GM12801 (cell line): ENCODE data around the gene ZNF773.
"Not testable (repeated sequence)": the region's sequence is repeated elsewhere in the genome, so short reads cannot be mapped to it uniquely, and the experiment has no call there.

ENCODE experiments used
- TF ChIP-seq, protein P1 (sequence below): IDR thresholded peaks from one replicate; pipeline ENCODE4 v1.5.1; 2011; ENCODE audit warnings: control low read depth; ENCODE audit not compliant: insufficient read length; ENCODE audit errors: extremely low read depth

Gene ZNF773

DNA sequence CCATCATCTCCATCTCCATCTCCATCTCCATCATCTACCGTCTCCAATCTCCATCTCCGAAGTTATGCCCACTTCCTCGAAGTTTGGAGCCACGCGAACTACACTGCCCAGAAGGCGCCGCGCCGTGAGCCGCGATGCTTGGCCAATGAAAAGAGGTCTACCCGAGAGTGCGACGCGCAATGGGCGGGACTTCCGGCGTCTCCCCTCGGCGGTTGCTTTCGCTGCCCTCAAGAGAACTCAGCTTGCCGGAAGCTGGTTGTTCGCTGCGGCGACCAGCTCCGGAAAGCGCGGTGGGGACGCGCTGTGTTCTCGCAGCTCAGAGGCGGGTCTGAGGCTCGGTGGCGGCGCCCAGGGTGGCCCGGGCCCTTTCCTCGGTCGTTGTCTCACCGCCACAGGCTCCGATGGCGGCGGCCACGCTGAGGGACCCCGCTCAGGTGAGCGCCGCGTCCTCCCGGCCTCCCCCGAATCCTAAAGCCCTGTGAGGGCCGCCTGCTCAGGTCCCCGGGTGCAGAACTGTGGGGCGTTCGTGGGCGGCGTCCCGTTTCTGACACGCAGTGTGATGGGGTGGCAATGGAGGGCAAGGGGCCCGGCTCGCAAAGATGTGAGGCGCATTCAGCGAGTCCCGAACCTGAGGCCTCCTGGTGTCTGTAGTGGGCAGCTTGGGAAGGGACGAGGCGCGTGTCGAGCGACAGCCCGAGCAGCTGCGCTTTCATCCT is at the start of gene ZNF773:
TSS of gene ZNF773 (plus strand) at position 259 of the 716 bp plus-strand sequence. CDS start at position 402, 143 bp downstream.
- TF ChIP-seq, protein P1, sequence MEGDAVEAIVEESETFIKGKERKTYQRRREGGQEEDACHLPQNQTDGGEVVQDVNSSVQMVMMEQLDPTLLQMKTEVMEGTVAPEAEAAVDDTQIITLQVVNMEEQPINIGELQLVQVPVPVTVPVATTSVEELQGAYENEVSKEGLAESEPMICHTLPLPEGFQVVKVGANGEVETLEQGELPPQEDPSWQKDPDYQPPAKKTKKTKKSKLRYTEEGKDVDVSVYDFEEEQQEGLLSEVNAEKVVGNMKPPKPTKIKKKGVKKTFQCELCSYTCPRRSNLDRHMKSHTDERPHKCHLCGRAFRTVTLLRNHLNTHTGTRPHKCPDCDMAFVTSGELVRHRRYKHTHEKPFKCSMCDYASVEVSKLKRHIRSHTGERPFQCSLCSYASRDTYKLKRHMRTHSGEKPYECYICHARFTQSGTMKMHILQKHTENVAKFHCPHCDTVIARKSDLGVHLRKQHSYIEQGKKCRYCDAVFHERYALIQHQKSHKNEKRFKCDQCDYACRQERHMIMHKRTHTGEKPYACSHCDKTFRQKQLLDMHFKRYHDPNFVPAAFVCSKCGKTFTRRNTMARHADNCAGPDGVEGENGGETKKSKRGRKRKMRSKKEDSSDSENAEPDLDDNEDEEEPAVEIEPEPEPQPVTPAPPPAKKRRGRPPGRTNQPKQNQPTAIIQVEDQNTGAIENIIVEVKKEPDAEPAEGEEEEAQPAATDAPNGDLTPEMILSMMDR, result not testable (repeated sequence)

DNA sequence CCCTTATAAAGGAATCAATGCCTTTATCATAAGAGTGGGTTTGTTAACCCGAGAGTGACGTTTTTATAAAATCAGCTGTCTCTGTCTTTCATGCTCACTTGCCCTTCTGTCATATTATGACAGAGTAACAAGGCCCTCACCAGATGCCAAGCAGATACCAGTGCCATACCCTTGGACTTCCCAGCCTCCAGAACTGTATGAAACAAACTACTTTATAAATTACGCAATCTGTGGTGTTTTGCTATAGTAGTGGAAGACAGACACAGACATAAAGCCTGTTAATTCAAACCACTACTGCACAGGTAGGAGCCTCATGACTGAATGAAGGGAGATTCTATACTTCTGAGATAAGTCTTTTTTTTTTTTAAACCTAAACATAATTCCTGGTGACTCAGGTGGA is 47.4 kb upstream of the ZNF773 start:
- TF ChIP-seq, protein P1, result no peak

DNA sequence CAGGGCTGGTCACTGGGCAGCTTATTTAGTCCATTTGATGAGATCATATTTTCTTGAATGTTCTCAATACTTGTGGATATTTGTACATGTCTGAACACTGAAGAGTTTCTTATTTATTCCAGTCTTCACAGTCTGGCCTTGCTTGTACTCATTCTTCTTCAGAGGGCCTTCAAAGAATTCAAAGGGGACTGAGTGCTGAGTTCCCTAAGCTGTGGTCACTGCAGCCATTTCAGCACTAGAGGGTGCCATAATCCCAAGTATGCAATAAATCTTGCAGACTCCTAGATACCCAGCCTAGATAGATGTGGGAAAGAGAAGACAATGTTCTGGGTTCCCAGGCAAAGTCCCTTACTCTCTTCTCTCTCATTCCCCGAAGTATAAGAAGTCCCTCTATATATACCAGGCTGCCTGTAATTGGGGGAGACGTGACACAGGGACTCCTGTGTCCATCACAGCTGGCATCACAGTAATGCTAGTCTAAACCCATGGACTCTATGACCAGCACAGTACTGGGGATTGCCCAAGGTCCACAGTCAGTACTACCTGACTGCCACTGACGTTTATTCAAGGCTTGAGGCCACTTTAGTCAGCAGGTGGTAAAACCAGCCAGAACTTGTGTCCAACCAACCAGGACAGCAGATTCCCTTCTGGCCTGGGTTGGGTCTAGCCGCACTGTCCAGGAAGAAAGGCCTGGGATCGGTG is 33.9 kb upstream of the ZNF773 start:
- TF ChIP-seq, protein P1, result no peak

DNA sequence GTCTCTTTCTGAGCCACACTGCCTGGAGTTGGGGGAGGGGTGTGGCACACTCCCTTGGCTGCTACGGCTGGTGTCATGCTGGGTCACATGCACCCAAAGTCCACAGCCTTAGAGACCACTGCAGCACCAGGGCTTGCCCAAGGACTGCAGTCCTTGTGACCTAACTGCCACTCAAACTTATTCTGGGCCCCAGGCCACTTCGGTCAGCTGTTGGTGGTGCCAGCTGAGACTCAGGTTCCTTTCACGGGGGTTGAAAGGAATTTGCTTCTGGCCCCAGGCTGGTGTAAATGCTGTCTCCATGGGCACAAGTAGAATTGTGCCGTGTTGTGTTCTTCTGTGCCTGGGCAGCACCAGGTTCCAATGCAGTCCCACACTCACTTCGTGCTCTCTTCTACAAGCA is 33.2 kb upstream of the ZNF773 start:
- TF ChIP-seq, protein P1, result no peak

DNA sequence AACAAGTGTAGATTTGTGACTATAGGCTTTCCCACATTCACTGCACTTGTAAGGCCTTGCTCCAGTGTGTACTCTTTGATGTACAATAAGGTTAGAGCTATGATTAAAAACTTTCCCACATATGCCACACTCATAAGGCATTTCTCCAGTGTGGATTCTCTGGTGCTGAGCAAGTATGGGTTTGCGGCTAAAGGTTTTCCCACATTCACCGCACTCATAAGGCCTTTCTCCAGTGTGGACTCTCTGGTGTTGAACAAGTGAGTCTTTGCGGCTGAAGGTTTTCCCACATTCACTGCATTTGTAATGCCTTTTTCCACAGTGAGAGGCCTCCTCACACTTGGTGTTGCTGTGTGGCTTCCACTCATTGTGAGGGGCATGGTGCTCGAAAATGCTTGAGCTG is 26.1 kb upstream of the ZNF773 start:
- TF ChIP-seq, protein P1, result no peak

DNA sequence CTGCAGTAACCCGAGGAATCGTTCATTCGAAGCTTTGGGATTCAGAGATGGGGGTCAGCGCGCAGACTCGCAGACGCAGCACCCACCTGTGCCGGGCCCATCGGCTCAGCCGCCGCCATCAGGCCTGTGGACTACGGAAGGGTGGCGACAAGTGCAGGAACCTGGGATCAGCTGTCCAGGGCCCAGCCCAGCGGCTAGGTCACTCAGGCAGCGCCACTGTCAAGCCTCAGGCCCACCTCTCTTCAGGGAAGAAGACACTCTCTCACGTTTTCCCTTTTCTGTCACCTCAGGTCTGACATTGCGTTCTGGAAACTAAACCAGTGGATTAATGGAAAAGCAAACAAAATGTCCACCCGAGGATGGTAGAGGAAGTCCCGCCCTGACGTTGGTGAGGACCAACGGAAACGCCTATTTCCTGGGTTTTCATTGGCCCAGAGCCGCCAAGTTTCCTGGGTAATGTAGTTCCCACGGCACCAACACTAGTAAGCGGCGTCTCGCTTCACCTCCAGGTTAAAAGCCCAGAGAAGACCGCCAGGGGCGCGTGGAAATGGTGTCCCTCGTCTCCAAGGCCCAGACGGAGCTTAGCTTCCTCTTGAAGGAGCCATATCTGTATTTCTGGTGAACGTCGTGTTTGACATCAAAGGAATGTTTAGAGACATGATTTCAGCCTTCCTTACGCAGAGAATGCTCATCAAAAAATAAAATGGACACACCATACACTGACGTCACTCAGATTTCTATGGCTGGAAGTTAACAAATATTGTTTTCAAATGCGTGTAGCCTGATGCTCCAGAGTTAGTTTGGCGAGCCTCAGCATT is 22.3 kb upstream of the ZNF773 start, which contains the start of gene ZNF772:
TSS of gene ZNF772 (minus strand) at position 376 of the 818 bp plus-strand sequence. CDS start at position 119, 257 bp downstream.
- TF ChIP-seq, protein P1, result no peak
